CD14-positive monocyte (primary cell): ENCODE measurements around the gene AK9. TPM values are rescaled to one million over a fixed set of nuclear protein-coding genes. Genes with fewer than 3 reads are reported as not detected.

Experiments used
- DNase-seq, 3 donors: peaks; one replicate each; pipeline ENCODE4 v3.0.0-alpha.2; 2011 to 2022
- H2AFZ ChIP-seq: 2 replicates; pipeline ENCODE4 v1.6.0; 2012; ENCODE audit warnings: mild to moderate bottlenecking, low read depth, low read length, inconsistent platforms; ENCODE audit not compliant: insufficient read depth, poor library complexity, severe bottlenecking
- H3K27ac ChIP-seq, 2 donors: 1 replicate in 1 of 2; 2 replicates in 1 of 2; pipeline ENCODE4 v1.5.1; 2012 to 2013; ENCODE audit warnings: low read length in 2 of 2, control low read depth in 1 of 2, inconsistent platforms in 1 of 2, low read depth in 1 of 2, mild to moderate bottlenecking in 1 of 2
- H3K27me3 ChIP-seq, 2 donors: one replicate each; pipeline versions ENCODE4 v1.6.0 to v1.6.1; 2011 to 2013; ENCODE audit warnings: low read length in 2 of 2; ENCODE audit not compliant: control insufficient read depth in 2 of 2, insufficient read depth in 2 of 2
- H3K36me3 ChIP-seq, 2 donors: replicated peaks in 1 of 2; 1 replicate in 1 of 2; 2 replicates in 1 of 2; pipeline versions ENCODE4 v1.5.1 to v1.6.1; 2012 to 2013; ENCODE audit warnings: low read length in 2 of 2, control low read depth in 1 of 2, inconsistent platforms in 1 of 2, mild to moderate bottlenecking in 1 of 2; ENCODE audit not compliant: insufficient read depth in 2 of 2, control insufficient read depth in 1 of 2
- H3K4me1 ChIP-seq, 2 donors: 1 replicate in 1 of 2; 2 replicates in 1 of 2; pipeline versions ENCODE4 v1.5.1 to v1.6.1; 2012 to 2013; ENCODE audit warnings: low read length in 2 of 2, control low read depth in 1 of 2, inconsistent platforms in 1 of 2, mild to moderate bottlenecking in 1 of 2, moderate library complexity in 1 of 2; ENCODE audit not compliant: insufficient read depth in 2 of 2, control insufficient read depth in 1 of 2
- H3K4me2 ChIP-seq: replicated peaks from 2 replicates; pipeline ENCODE3; 2012; ENCODE audit warnings: low read length, moderate library complexity, mild to moderate bottlenecking; ENCODE audit not compliant: poor library complexity, severe bottlenecking; ENCODE audit errors: extremely low read depth
- H3K4me3 ChIP-seq, 3 experiments: fragments of 200-600 bp in 1 of 3; sonication (generic) in 1 of 3; replicated peaks in 1 of 3; 1 replicate in 2 of 3; 2 replicates in 1 of 3; pipeline ENCODE4 v1.5.1; 2011 to 2013; ENCODE audit warnings: low read length in 3 of 3, mild to moderate bottlenecking in 3 of 3, control low read depth in 2 of 3, low read depth in 2 of 3, inconsistent platforms in 1 of 3, moderate library complexity in 1 of 3
- H3K79me2 ChIP-seq: 2 replicates; pipeline ENCODE4 v1.6.0; 2012; ENCODE audit warnings: mild to moderate bottlenecking, control low read depth, inconsistent platforms, low read length, moderate library complexity; ENCODE audit not compliant: insufficient read depth
- H3K9ac ChIP-seq: 2 replicates; pipeline ENCODE4 v1.6.0; 2017; ENCODE audit warnings: low read length, mild to moderate bottlenecking; ENCODE audit not compliant: insufficient read depth, poor library complexity, severe bottlenecking
- H3K9me3 ChIP-seq, 2 donors: replicated peaks in 1 of 2; 1 replicate in 1 of 2; 2 replicates in 1 of 2; pipeline versions ENCODE4 v1.5.1 to v1.6.1; 2012 to 2013; ENCODE audit warnings: low read length in 2 of 2, control low read depth in 1 of 2; ENCODE audit not compliant: control insufficient read depth in 1 of 2, insufficient read depth in 1 of 2
- H4K20me1 ChIP-seq: 2 replicates; pipeline ENCODE4 v1.6.0; 2012; ENCODE audit warnings: mild to moderate bottlenecking, low read length, control low read depth, moderate library complexity; ENCODE audit not compliant: insufficient read depth
- H3K27ac Mint-ChIP-seq, 7 donors: one replicate each; pipeline ENCODE4 v1.8.0; 2020; ENCODE audit warnings: mild to moderate bottlenecking in 7 of 7, mixed read lengths in 7 of 7, moderate library complexity in 6 of 7, inconsistent platforms in 2 of 7
- H3K27me3 Mint-ChIP-seq, 3 donors: one replicate each; pipeline ENCODE4 v1.8.0; 2021 to 2022; ENCODE audit warnings: low read depth in 3 of 3, mild to moderate bottlenecking in 3 of 3, mixed read lengths in 3 of 3, moderate library complexity in 3 of 3, inconsistent platforms in 1 of 3
- H3K36me3 Mint-ChIP-seq, 2 donors: one replicate each; pipeline ENCODE4 v1.8.0; 2020; ENCODE audit warnings: mixed read lengths in 2 of 2, inconsistent platforms in 1 of 2, mild to moderate bottlenecking in 1 of 2
- H3K4me1 Mint-ChIP-seq: one replicate; pipeline ENCODE4 v1.8.0; 2020; ENCODE audit warnings: mild to moderate bottlenecking, mixed read lengths
- H3K4me3 Mint-ChIP-seq, 2 donors: one replicate each; pipeline ENCODE4 v1.8.0; 2020; ENCODE audit warnings: mild to moderate bottlenecking in 2 of 2, mixed read lengths in 2 of 2, moderate library complexity in 1 of 2
- H3K9me3 Mint-ChIP-seq, 7 donors: one replicate each; pipeline ENCODE4 v1.8.0; 2020 to 2022; ENCODE audit warnings: mixed read lengths in 7 of 7, mild to moderate bottlenecking in 6 of 7, moderate library complexity in 6 of 7, inconsistent platforms in 2 of 7
- WGBS: methylation state at CpG from one replicate; pipeline ENCODE4 v1.1.5; 2013; ENCODE audit warnings: missing lambda C conversion rate; ENCODE audit not compliant: insufficient coverage; 5-methylcytosine and 5-hydroxymethylcytosine counted together
- intact Hi-C, 2 donors: fragments of 100-400 bp; cut with micrococcal nuclease; formaldehyde crosslinking; loops; one replicate each; pipeline versions ENCODE4 v1.15.0 to v1.15.1; 2023
- polyA plus RNA-seq, 3 donors: library from polyadenylated mRNA; depleted of rRNA in 1 of 3; unstranded in 2 of 3; stranded (reverse) in 1 of 3; fragments of 300-500 nt in 2 of 3; fragments of >200 nt in 1 of 3; fragmentation: Illumina TruSeq in 2 of 3; gene quantifications; 1 replicate in 2 of 3; 2 replicates in 1 of 3; pipeline ENCODE4 v1.2.3, GENCODE V29; 2012 to 2021
- TF ChIP-seq, protein P1 (sequence below): fragments of 200-600 bp; IDR thresholded peaks from one replicate; pipeline ENCODE4 v1.8.0; 2022; ENCODE audit warnings: antibody characterized with exemption, mild to moderate bottlenecking

The AK9 gene
- polyA plus RNA-seq, 3 donors: 2.6 to 3.1 (median 2.8) TPM

DNA sequence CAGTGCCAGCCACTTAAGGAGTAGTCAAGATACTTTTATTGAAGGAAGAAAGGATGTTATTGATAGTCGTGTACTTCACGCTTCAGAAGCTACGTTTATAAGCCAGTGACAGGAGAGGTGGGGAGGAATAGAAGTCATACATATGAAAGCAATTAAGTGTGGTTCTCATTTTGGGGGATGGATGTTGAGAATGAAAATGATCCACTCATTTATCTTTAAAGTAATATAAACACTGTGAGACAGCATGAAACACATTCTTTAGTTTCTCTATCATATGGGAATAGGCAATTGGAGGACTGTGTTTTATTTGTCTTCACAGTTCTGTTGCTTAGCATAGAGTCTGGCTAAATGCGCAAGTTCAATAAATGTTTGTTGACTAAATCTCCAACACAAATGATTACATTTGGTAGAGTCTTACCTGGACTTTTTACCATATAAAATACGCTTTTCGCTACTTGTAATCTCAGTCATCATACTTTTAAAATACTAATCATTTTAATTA lies 35.2 kb downstream of the AK9 start:
- Mint-ChIP-seq H3K9me3 (no peaks in the 10 kb centered on the region), H3K36me3 (peaks cover 6 to 13% of the 10 kb centered on the region in 2 donors), H3K27me3 (peaks cover 0 to 2% (median 0%) of the 10 kb centered on the region in 3 donors), H3K4me1 (no peaks in the 10 kb centered on the region), H3K27ac (no peak overlapping the region), H3K4me3 (no peak overlapping the region)
- Histone ChIP-seq H3K4me1 (no peaks in the 10 kb centered on the region), H3K79me2 (no peaks in the 10 kb centered on the region), H3K36me3 (no peaks in the 10 kb centered on the region), H3K9ac (no peak overlapping the region), H3K9me3 (no peaks in the 10 kb centered on the region), H3K27ac (no peak overlapping the region), H3K4me2 (no peak overlapping the region), H3K27me3 (no peaks in the 10 kb centered on the region), H2AFZ (no peak overlapping the region), H4K20me1 (no peaks in the 10 kb centered on the region), H3K4me3 (no peak overlapping the region)
- no CpG with 5 or more reads among the region's 6 CpGs for WGBS
- TF ChIP-seq, protein P1, sequence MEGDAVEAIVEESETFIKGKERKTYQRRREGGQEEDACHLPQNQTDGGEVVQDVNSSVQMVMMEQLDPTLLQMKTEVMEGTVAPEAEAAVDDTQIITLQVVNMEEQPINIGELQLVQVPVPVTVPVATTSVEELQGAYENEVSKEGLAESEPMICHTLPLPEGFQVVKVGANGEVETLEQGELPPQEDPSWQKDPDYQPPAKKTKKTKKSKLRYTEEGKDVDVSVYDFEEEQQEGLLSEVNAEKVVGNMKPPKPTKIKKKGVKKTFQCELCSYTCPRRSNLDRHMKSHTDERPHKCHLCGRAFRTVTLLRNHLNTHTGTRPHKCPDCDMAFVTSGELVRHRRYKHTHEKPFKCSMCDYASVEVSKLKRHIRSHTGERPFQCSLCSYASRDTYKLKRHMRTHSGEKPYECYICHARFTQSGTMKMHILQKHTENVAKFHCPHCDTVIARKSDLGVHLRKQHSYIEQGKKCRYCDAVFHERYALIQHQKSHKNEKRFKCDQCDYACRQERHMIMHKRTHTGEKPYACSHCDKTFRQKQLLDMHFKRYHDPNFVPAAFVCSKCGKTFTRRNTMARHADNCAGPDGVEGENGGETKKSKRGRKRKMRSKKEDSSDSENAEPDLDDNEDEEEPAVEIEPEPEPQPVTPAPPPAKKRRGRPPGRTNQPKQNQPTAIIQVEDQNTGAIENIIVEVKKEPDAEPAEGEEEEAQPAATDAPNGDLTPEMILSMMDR: no peak
- DNase-seq: no peak
- intact Hi-C loops: no loop called here

- TF ChIP-seq, protein P1: no peak
- no peaks in the 10 kb centered on the region for H3K4me1 ChIP-seq
- H3K9ac ChIP-seq: no peak overlapping the region
- no peaks in the 10 kb centered on the region for H3K27me3 ChIP-seq
- no peak overlapping the region for H3K4me3 ChIP-seq
- intact Hi-C loops: no loop called here
- DNase-seq: no peak
- Mint-ChIP-seq H3K27ac (no peak overlapping the region), H3K9me3 (no peaks in the 10 kb centered on the region), H3K36me3 (peaks cover 6 to 13% of the 10 kb centered on the region in 2 donors), H3K27me3 (peaks cover 0 to 2% (median 0%) of the 10 kb centered on the region in 3 donors), H3K4me3 (no peak overlapping the region), H3K4me1 (no peaks in the 10 kb centered on the region)
- H3K9me3 ChIP-seq: no peaks in the 10 kb centered on the region
- H3K36me3 ChIP-seq: no peaks in the 10 kb centered on the region
- H3K27ac ChIP-seq: no peak overlapping the region
- H2AFZ ChIP-seq: no peak overlapping the region
- no CpG with 5 or more reads among the region's 5 CpGs for WGBS
- H3K79me2 ChIP-seq: no peaks in the 10 kb centered on the region
- H4K20me1 ChIP-seq: no peaks in the 10 kb centered on the region
- H3K4me2 ChIP-seq: no peak overlapping the region
Observed at GRCh38 chr6:109653264-109653663, 37.7 kb downstream of the AK9 start.
